Lung (tissue), 12 donors: ENCODE results near the gene RASSF1. TPM values are rescaled to one million over a fixed set of nuclear protein-coding genes. Genes with fewer than 3 reads are reported as not detected.
A peak's percentile ranks its signal among the peaks of the same experiment; 100 is the strongest.

Source experiments
- ATAC-seq: fragments of 200-7000 bp; cut with Tn5 transposase; one replicate; pipeline ENCODE4 v1.9.1; 2020; ENCODE audit warnings: moderate number of reproducible peaks; ENCODE audit not compliant: insufficient read depth, low FRiP score
- DNase-seq, 3 donors: peaks; one replicate each; pipeline ENCODE4 v3.0.0-alpha.2; 2013 to 2017
- H3K27ac ChIP-seq, 2 donors: one replicate each; pipeline ENCODE4 v1.5.1; 2013; ENCODE audit warnings: mild to moderate bottlenecking in 2 of 2, moderate library complexity in 2 of 2, control low read depth in 1 of 2, inconsistent platforms in 1 of 2, low read depth in 1 of 2, low read length in 1 of 2
- H3K27me3 ChIP-seq, 3 donors: one replicate each; pipeline ENCODE4 v1.5.1; 2013; ENCODE audit warnings: low read length in 2 of 3; ENCODE audit not compliant: control insufficient read depth in 3 of 3, insufficient read depth in 3 of 3
- H3K36me3 ChIP-seq, 4 donors: one replicate each; pipeline ENCODE4 v1.5.1; 2013; ENCODE audit warnings: low read length in 4 of 4, mild to moderate bottlenecking in 1 of 4, moderate library complexity in 1 of 4; ENCODE audit not compliant: control insufficient read depth in 4 of 4, insufficient read depth in 4 of 4
- H3K4me1 ChIP-seq, 5 donors: one replicate each; pipeline ENCODE4 v1.5.1; 2013; ENCODE audit warnings: low read length in 5 of 5, mild to moderate bottlenecking in 2 of 5, moderate library complexity in 1 of 5; ENCODE audit not compliant: control insufficient read depth in 5 of 5, insufficient read depth in 5 of 5
- H3K4me3 ChIP-seq: one replicate; pipeline ENCODE4 v1.5.1; 2013; ENCODE audit warnings: mild to moderate bottlenecking, control low read depth, moderate library complexity
- H3K9ac ChIP-seq, 2 donors: one replicate each; pipeline ENCODE4 v1.5.1; 2013; ENCODE audit warnings: low read length in 2 of 2, control low read depth in 1 of 2; ENCODE audit not compliant: insufficient read depth in 1 of 2
- H3K9me3 ChIP-seq, 4 donors: one replicate each; pipeline ENCODE4 v1.5.1; 2013; ENCODE audit warnings: low read length in 3 of 4, mild to moderate bottlenecking in 1 of 4, moderate library complexity in 1 of 4; ENCODE audit not compliant: control insufficient read depth in 4 of 4, insufficient read depth in 3 of 4
- CTCF ChIP-seq: IDR thresholded peaks from 2 replicates; pipeline ENCODE4 v1.5.1; 2012; ENCODE audit warnings: mild to moderate bottlenecking; ENCODE audit errors: control extremely low read depth, extremely low read depth
- WGBS, 2 donors: extraction: QIAGEN DNeasy Blood & Tissue Kit; methylation state at CpG; one replicate each; pipeline ENCODE4 v1.1.7; 2013; 5-methylcytosine and 5-hydroxymethylcytosine counted together
- polyA plus RNA-seq, 2 donors: library from polyadenylated mRNA; stranded (reverse); fragments of 200-250 nt; gene quantifications; one replicate each; pipeline ENCODE4 v1.2.1, GENCODE V29; 2013
- total RNA-seq, 2 donors: library from RNA; depleted of rRNA in 1 of 2; stranded (reverse); fragments of >200 nt in 1 of 2; gene quantifications; one replicate each; pipeline ENCODE4 v1.2.1, GENCODE V29; 2014 to 2021
- donor health status: control.
- donor health status: control.
- donor health status: Bipolar disorder and iron deficiency.
- donor health status: healthy.
- donor health status: DM: yes; HTN: yes; CAD: no.

The RASSF1 gene
- total and polyA plus RNA-seq, 4 donors = 36.3 to 59.0 (median 42.0) TPM

- ATAC-seq (no peak), DNase-seq (no peak)
- peaks cover 27 to 40% (median 30%) of the 10 kb centered on the region in 5 donors for H3K4me1 ChIP-seq
- peaks cover 9 to 38% (median 29%) of the 10 kb centered on the region in 4 donors for H3K36me3 ChIP-seq
- 28 to 35% methylated on average over 2 of the region's 2 CpGs for whole genome bisulfite sequencing, 2 donors
- H3K9me3 ChIP-seq = no peaks in the 10 kb centered on the region
- no peak overlapping the region for H3K9ac ChIP-seq
- H3K27ac ChIP-seq = no peak overlapping the region
- H3K27me3 ChIP-seq = no peaks in the 10 kb centered on the region
- H3K4me3 ChIP-seq = no peak overlapping the region
- no peak for TF ChIP-seq CTCF
Observed at GRCh38 chr3:50352781-50353180, 12.1 kb upstream of the RASSF1 start.

DNA sequence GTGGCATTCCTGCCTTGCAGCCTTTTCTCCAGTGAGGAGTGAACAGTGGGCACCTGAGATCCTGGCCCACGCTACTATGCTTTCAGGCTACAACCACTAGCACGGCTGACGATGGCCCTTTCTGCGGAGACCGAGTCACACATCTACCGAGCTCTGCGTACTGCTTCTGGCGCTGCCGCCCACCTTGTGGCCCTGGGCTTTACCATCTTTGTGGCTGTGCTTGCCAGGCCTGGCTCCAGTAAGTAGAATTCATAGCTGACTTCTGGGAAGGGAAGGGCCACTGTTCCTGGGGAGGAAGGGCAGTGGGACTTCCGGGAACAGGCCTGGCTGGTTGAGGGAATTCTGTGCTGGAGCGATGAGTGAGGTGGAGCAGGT is 10.7 kb upstream of the RASSF1 start:
- H3K9me3 ChIP-seq = no peaks in the 10 kb centered on the region
- H3K9ac ChIP-seq = peak overlapping the region in 1 of 2 donors; percentile 47
- H3K27ac ChIP-seq = peak overlapping the region in 1 of 2 donors; percentile 92
- H3K36me3 ChIP-seq = peaks cover 9 to 39% (median 27%) of the 10 kb centered on the region in 4 donors
- H3K4me3 ChIP-seq = peak overlapping the region; percentile 12
- DNase-seq = no peak
- H3K4me1 ChIP-seq = peaks cover 15 to 29% (median 18%) of the 10 kb centered on the region in 5 donors
- ATAC-seq = no peak
- no peak for TF ChIP-seq CTCF
- no peaks in the 10 kb centered on the region for H3K27me3 ChIP-seq
- WGBS, 2 donors = 55 to 73% methylated on average over 11 of the region's 11 CpGs

DNA sequence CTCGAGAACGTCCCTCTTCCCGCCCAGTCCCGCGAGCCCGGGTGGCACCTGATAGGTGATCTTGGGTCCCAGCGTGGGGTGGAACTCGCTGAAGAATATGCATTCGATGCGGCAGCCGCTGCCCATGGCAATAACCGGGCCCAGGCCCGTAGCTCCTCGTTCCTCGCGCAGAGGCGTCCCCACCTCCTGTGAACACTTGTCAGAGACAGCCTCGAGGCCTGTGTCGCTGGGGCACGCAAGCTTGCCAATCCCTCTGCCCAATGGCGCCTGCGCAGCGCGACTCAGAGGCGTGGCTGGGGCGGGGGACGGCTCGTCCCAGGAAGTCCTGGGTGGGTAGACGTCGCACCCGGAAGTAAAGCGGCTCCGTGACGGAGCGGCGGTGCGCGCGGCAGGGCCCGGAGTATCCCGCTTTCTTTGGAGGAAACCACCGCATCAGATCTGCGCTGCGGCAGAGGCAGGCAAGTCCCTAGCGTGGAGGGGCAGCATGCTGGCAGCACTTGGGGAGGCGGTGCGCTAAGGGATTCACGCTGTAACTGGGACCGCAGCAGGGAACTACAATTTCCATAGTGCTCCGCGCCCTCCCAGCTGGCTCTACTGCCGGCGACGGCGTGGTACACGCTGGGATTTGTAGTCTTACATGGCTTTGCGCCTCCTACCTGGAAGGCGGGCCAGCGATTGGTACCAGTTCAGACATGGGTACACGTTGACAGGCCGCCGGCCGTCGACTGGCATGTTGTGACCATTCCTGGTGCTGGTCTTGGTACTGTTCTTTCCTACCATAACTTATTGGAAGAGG is 10.1 kb upstream of the RASSF1 start, which contains the start of the genes CYB561D2 and NPRL2:
CYB561D2 (plus strand) TSS at position 336 of the 796 bp plus-strand sequence. CDS start 572 bp downstream, outside the sequence.
NPRL2 (minus strand) TSS at position 249 of the 796 bp plus-strand sequence; CDS start at position 126, 123 bp downstream.
- no peak for TF ChIP-seq CTCF
- Histone ChIP-seq H3K4me3 (peak within 1 kb of the TSS; percentile 63), H3K4me1 (peaks cover 9 to 26% (median 13%) of the 10 kb centered on the region in 5 donors), H3K9me3 (no peaks in the 10 kb centered on the region), H3K9ac (peak within 1 kb of the TSS; percentile 53 to 76), H3K27ac (peak within 1 kb of the TSS; percentile 90 to 92), H3K27me3 (no peaks in the 10 kb centered on the region), H3K36me3 (peaks cover 9 to 33% (median 24%) of the 10 kb centered on the region in 4 donors)
- peak; percentile 96 for DNase-seq
- peak; percentile 93 for ATAC-seq
- 0 to 1% methylated on average over 64 of the region's 64 CpGs for WGBS, 2 donors
